Astrocyte (in vitro differentiated cells and primary cell): Measurements from ENCODE around the gene HES7.

Experiments used
- EZH2 ChIP-seq: IDR thresholded peaks from 2 replicates; pipeline ENCODE4 v1.6.1; 2012; ENCODE audit warnings: mild to moderate bottlenecking, low read length, inconsistent platforms; ENCODE audit not compliant: insufficient read depth
- TF ChIP-seq, protein P1 (sequence below): IDR thresholded peaks from 2 replicates; pipeline ENCODE4 v1.5.1; 2011; ENCODE audit warnings: low read depth, mild to moderate bottlenecking, inconsistent platforms, low read length, moderate library complexity; ENCODE audit not compliant: insufficient read depth

DNA sequence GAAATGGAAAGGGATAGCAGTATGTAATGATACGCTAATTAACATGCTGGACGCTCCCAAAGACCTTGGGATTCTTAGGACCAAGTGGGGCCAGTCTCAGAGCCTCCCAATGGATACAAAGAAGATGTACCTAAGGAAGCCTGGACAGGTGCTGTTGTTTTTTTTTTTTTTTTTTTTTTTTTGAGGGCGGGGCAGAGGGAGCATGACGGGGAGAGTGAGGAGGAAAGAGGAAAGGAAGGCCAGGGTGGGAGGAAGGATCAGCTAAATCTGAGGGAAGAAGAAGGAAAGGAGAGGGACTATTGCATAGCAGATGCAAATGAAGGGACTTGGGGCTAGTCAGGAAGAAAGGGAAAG, 36.3 kb upstream of the HES7 start:
- TF ChIP-seq, protein P1, sequence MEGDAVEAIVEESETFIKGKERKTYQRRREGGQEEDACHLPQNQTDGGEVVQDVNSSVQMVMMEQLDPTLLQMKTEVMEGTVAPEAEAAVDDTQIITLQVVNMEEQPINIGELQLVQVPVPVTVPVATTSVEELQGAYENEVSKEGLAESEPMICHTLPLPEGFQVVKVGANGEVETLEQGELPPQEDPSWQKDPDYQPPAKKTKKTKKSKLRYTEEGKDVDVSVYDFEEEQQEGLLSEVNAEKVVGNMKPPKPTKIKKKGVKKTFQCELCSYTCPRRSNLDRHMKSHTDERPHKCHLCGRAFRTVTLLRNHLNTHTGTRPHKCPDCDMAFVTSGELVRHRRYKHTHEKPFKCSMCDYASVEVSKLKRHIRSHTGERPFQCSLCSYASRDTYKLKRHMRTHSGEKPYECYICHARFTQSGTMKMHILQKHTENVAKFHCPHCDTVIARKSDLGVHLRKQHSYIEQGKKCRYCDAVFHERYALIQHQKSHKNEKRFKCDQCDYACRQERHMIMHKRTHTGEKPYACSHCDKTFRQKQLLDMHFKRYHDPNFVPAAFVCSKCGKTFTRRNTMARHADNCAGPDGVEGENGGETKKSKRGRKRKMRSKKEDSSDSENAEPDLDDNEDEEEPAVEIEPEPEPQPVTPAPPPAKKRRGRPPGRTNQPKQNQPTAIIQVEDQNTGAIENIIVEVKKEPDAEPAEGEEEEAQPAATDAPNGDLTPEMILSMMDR: no peak
- no peak for TF ChIP-seq EZH2
